ENCODE measurements around the gene SLX4IP.

SLX4IP gene

DNA sequence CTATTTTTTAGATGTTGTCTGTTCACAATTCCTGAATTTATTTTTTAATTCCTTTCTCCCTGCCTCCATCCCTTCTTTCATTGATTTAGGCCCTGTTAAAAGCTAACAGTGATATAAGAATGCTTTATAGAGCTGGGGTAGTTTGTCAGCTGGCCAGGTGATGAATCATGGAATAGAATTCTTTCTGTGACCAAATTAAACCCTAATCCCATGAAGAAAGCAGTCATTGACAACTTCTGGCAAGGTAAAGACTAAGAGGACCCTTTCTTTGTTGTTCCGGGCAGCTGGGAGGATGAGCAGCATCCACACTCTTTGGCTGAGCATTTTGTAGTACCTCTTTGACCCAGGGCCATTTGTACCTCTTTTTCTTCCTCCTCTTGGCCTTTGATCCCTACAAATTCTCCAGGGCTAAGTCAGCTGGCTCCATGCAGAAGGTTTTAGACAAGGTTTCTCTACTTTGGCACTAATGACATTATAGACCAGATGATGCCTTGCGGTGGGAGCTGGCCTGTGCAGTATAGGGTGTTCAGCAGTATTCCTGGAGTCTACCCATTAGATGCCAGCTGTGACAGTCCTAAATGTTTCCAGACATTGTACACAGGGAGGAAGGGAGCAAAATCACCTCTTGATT lies 102.9 kb downstream of the SLX4IP start:
- H2BK120ac ChIP-seq (ENCODE audit: low read depth, low read length), result no peak overlapping the region

DNA sequence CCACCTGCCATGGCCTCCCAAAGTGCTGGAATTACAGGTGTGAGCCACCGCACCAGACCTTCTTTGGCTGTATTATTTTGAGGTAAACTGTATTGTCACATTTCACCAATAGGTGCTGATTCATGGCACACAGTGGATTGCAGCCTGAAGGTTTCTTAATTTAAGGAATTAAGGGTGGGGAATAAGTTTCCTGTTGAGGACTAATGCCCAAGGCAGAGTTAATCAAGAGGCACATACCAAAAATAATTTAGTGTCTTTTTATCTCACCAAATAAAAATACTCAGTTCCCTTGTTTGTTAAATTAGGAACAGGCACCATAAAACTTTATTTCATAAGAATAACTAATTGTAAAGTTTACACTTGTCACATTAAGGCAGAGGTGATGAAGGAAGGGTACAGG lies 103.7 kb downstream of the SLX4IP start:
- no peaks in the 10 kb centered on the region for H3K36me3 ChIP-seq (ENCODE audit: control insufficient read depth, insufficient read depth, low read length)
- no peak overlapping the region for H3K18ac ChIP-seq (ENCODE audit: low read length)
- no peak for DNase-seq
- no peak overlapping the region for H3K23ac ChIP-seq (ENCODE audit: low read length)
- H2AK5ac ChIP-seq (ENCODE audit: low read length), result no peak overlapping the region
- no peak overlapping the region for H3K4ac ChIP-seq (ENCODE audit: low read depth, low read length)
- H3K56ac ChIP-seq (ENCODE audit: low read length), result no peak overlapping the region
- no peaks in the 10 kb centered on the region for H3K79me2 ChIP-seq (ENCODE audit: control insufficient read depth, insufficient read depth, low read length)
- H2BK5ac ChIP-seq (ENCODE audit: low read length), result no peak overlapping the region
- H4K5ac ChIP-seq (ENCODE audit: low read length), result no peak overlapping the region
- no peak overlapping the region for H3K4me3 ChIP-seq (ENCODE audit: low read length)
- H3K4me2 ChIP-seq (ENCODE audit: low read length), result no peak overlapping the region
- no peaks in the 10 kb centered on the region for H3K27me3 ChIP-seq (ENCODE audit: insufficient read depth, low read length, poor library complexity)
- H4K8ac ChIP-seq (ENCODE audit: low read depth, low read length), result no peak overlapping the region
- WGBS (ENCODE audit: extremely low coverage, insufficient coverage, low lambda C conversion rate), result no CpG with 5 or more reads among the region's 1 CpG
- H3K79me1 ChIP-seq (ENCODE audit: low read length), result peaks cover 1% of the 10 kb centered on the region
- no peak overlapping the region for H3K27ac ChIP-seq (ENCODE audit: low read depth, low read length)
- no peak overlapping the region for H3K9ac ChIP-seq (ENCODE audit: low read length)
- H3K4me1 ChIP-seq (ENCODE audit: control insufficient read depth, low read depth, low read length), result peaks cover 4% of the 10 kb centered on the region
- no peak overlapping the region for H2BK15ac ChIP-seq (replicated peaks; ENCODE audit: low read depth)
- H2BK120ac ChIP-seq (ENCODE audit: low read depth, low read length), result no peak overlapping the region

More for the DNA sequence above, 102.9 kb downstream of the SLX4IP start:
- no peak for DNase-seq
- WGBS (ENCODE audit: extremely low coverage, insufficient coverage, low lambda C conversion rate), result no CpG with 5 or more reads among the region's 2 CpGs
- no peak overlapping the region for H3K9ac ChIP-seq (ENCODE audit: low read length)
- H2BK5ac ChIP-seq (ENCODE audit: low read length), result no peak overlapping the region
- H3K79me2 ChIP-seq (ENCODE audit: control insufficient read depth, insufficient read depth, low read length), result no peaks in the 10 kb centered on the region
- no peak overlapping the region for H4K5ac ChIP-seq (ENCODE audit: low read length)
- no peak overlapping the region for H3K56ac ChIP-seq (ENCODE audit: low read length)
- no peak overlapping the region for H3K23ac ChIP-seq (ENCODE audit: low read length)
- H3K36me3 ChIP-seq (ENCODE audit: control insufficient read depth, insufficient read depth, low read length), result no peaks in the 10 kb centered on the region
- H2AK5ac ChIP-seq (ENCODE audit: low read length), result no peak overlapping the region
- H3K4me2 ChIP-seq (ENCODE audit: low read length), result no peak overlapping the region
- H3K4me3 ChIP-seq (ENCODE audit: low read length), result no peak overlapping the region
- no peaks in the 10 kb centered on the region for H3K79me1 ChIP-seq (ENCODE audit: low read length)
- H3K27me3 ChIP-seq (ENCODE audit: insufficient read depth, low read length, poor library complexity), result no peaks in the 10 kb centered on the region
- H3K18ac ChIP-seq (ENCODE audit: low read length), result no peak overlapping the region
- H3K27ac ChIP-seq (ENCODE audit: low read depth, low read length), result no peak overlapping the region
- no peak overlapping the region for H3K4ac ChIP-seq (ENCODE audit: low read depth, low read length)
- peaks cover 4% of the 10 kb centered on the region for H3K4me1 ChIP-seq (ENCODE audit: control insufficient read depth, low read depth, low read length)
- H4K8ac ChIP-seq (ENCODE audit: low read depth, low read length), result no peak overlapping the region
- H2BK15ac ChIP-seq (replicated peaks; ENCODE audit: low read depth), result no peak overlapping the region

DNA sequence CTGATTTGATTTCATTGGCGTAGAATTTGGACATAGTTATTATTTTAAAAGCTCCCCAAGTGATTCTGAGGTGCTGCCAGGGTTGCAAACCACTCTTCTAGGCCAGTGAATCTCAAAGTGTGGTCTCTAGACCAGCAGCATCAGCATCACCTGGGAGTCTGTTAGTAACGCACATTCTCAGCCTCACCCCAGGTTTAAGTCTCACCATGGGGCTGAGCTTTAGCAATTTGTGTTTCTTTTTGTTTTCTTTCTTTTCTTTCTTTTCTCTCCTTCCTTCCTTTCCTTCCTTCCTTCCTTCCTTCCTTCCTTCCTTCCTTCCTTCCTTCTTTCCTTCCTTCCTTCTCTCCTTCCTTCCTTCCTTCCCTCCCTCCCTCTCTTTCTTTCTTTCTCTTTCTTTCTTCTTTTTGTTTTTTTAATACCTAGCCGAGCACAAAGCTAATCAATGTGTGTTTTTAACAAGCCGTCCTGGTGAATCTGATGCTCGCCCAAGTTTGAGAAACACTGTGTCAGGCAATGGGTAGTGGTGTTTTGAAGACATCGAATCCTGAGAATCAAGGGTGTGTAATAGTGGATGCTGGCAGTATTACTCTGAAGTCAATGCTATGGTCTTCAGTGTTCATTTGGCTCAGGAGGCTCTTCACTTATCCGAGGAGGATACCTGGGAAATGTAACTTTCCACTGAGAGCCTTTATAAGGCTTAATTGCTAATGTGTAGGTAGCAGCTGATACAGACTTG lies 104.9 kb downstream of the SLX4IP start:
- no peaks in the 10 kb centered on the region for H3K36me3 ChIP-seq (ENCODE audit: control insufficient read depth, insufficient read depth, low read length)
- WGBS (ENCODE audit: extremely low coverage, insufficient coverage, low lambda C conversion rate), result no CpG with 5 or more reads among the region's 7 CpGs
- H3K27ac ChIP-seq (ENCODE audit: low read depth, low read length), result no peak overlapping the region
- H2BK120ac ChIP-seq (ENCODE audit: low read depth, low read length), result no peak overlapping the region
- H3K79me2 ChIP-seq (ENCODE audit: control insufficient read depth, insufficient read depth, low read length), result no peaks in the 10 kb centered on the region
- H2BK5ac ChIP-seq (ENCODE audit: low read length), result no peak overlapping the region
- H3K18ac ChIP-seq (ENCODE audit: low read length), result no peak overlapping the region
- peaks cover 1% of the 10 kb centered on the region for H3K79me1 ChIP-seq (ENCODE audit: low read length)
- no peak overlapping the region for H3K4me3 ChIP-seq (ENCODE audit: low read length)
- no peak overlapping the region for H3K23ac ChIP-seq (ENCODE audit: low read length)
- no peak overlapping the region for H4K5ac ChIP-seq (ENCODE audit: low read length)
- H3K56ac ChIP-seq (ENCODE audit: low read length), result no peak overlapping the region
- H2AK5ac ChIP-seq (ENCODE audit: low read length), result no peak overlapping the region
- H3K4ac ChIP-seq (ENCODE audit: low read depth, low read length), result peak overlapping the region; percentile 43
- no peak overlapping the region for H2BK15ac ChIP-seq (replicated peaks; ENCODE audit: low read depth)
- no peak overlapping the region for H3K4me2 ChIP-seq (ENCODE audit: low read length)
- no peak overlapping the region for H3K9ac ChIP-seq (ENCODE audit: low read length)
- peaks cover 4% of the 10 kb centered on the region for H3K4me1 ChIP-seq (ENCODE audit: control insufficient read depth, low read depth, low read length)
- H4K8ac ChIP-seq (ENCODE audit: low read depth, low read length), result no peak overlapping the region
- no peaks in the 10 kb centered on the region for H3K27me3 ChIP-seq (ENCODE audit: insufficient read depth, low read length, poor library complexity)
- DNase-seq, result no peak

DNA sequence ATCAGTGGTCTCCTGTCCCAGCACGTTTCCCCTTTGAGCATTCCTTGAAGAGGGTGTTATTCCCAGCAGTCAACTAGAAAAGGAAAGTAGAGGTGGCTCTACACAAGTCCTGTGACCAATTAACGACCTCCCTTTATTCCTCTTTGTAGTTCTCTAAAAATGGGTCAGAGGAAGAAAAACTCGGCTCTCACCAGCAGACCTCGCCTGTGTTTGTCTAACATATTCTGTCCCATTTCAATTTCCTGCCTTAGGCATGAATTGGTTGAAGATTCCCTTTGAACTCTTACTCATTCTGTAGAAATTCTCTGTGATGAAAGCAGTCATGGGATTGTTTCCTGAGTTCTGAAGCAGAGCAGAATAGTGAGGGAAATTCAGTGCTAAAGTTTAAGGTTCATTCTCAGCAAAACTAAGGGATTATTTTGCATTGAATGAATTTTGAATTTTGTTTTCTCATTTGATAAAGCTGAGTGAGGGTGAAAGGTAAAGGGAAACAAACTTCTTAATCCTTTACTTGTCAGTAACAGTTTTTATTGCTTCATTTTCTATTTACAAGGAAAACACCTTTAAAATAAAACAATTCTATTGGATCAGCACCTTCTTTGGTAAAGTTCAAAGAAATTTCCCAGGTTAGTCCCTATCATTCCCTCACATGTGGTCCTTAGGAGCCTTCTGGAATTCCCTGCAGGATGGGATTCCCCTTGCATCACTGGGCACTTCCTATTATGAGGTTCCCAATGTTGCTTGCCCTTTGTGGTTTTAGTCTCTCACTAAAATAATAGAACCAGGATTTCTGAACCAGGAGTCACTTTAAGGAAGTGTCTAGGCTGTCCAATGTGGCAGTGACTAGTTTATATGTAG lies 105.8 kb downstream of the SLX4IP start:
- Histone ChIP-seq H4K8ac (ENCODE audit: low read depth, low read length) (no peak overlapping the region), H3K27ac (ENCODE audit: low read depth, low read length) (no peak overlapping the region), H3K36me3 (ENCODE audit: control insufficient read depth, insufficient read depth, low read length) (no peaks in the 10 kb centered on the region), H3K79me2 (ENCODE audit: control insufficient read depth, insufficient read depth, low read length) (no peaks in the 10 kb centered on the region), H3K4me3 (ENCODE audit: low read length) (no peak overlapping the region), H4K5ac (ENCODE audit: low read length) (no peak overlapping the region), H3K27me3 (ENCODE audit: insufficient read depth, low read length, poor library complexity) (no peaks in the 10 kb centered on the region), H3K56ac (ENCODE audit: low read length) (no peak overlapping the region), H2AK5ac (ENCODE audit: low read length) (no peak overlapping the region), H3K9ac (ENCODE audit: low read length) (no peak overlapping the region), H3K79me1 (ENCODE audit: low read length) (peaks cover 1% of the 10 kb centered on the region), H3K4me1 (ENCODE audit: control insufficient read depth, low read depth, low read length) (peaks cover 4% of the 10 kb centered on the region), H2BK15ac (replicated peaks; ENCODE audit: low read depth) (no peak overlapping the region), H3K4ac (ENCODE audit: low read depth, low read length) (peak overlapping the region; percentile 43), H3K23ac (ENCODE audit: low read length) (no peak overlapping the region), H3K18ac (ENCODE audit: low read length) (peak overlapping the region; percentile 69), H2BK5ac (ENCODE audit: low read length) (no peak overlapping the region), H2BK120ac (ENCODE audit: low read depth, low read length) (no peak overlapping the region), H3K4me2 (ENCODE audit: low read length) (no peak overlapping the region)
- DNase-seq, result peak; percentile 46
- WGBS (ENCODE audit: extremely low coverage, insufficient coverage, low lambda C conversion rate), result no CpG with 5 or more reads among the region's 4 CpGs

DNA sequence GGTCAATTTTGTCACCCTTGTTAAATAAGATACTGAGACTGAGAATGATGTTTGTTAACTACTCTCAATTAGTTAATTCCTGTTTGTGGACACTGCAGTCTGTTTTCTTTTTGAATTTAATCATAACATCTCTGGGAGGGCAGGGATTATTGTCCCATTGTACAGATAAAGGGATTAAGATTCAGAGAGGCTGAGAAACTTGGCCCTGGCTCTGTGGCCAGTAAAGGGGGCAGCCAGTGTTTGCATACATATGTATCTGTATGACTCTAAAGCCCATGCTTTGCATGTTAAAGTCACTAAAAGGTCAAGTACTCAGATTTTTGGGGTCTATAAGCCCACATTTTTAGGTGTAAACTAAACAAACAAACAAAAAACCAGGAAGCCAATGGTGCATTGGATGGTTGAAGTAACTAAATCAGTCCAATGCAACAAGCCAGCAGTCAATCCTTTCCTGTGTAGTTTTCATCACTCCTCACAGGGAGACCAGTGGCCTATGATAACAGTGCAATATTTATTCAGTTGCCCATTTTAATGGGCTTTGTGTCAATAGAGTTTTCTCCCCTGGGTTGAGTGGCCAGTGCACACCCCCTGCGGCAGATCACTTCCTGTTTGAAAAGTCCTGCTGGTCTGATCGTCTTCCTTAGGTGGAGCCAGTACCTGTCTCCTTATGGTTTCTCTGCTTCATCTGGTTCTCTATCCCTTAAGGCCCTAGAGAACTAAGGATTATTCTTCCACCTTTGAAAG lies 106.7 kb downstream of the SLX4IP start:
- Histone ChIP-seq H3K27ac (ENCODE audit: low read depth, low read length) (no peak overlapping the region), H2BK15ac (replicated peaks; ENCODE audit: low read depth) (peak overlapping the region; percentile 36), H3K18ac (ENCODE audit: low read length) (peak overlapping the region; percentile 39), H3K36me3 (ENCODE audit: control insufficient read depth, insufficient read depth, low read length) (no peaks in the 10 kb centered on the region), H2AK5ac (ENCODE audit: low read length) (no peak overlapping the region), H3K4me2 (ENCODE audit: low read length) (no peak overlapping the region), H3K79me1 (ENCODE audit: low read length) (peaks cover 1% of the 10 kb centered on the region), H3K9ac (ENCODE audit: low read length) (no peak overlapping the region), H2BK120ac (ENCODE audit: low read depth, low read length) (no peak overlapping the region), H3K4me1 (ENCODE audit: control insufficient read depth, low read depth, low read length) (peaks cover 4% of the 10 kb centered on the region), H4K5ac (ENCODE audit: low read length) (no peak overlapping the region), H2BK5ac (ENCODE audit: low read length) (no peak overlapping the region), H4K8ac (ENCODE audit: low read depth, low read length) (no peak overlapping the region), H3K4ac (ENCODE audit: low read depth, low read length) (no peak overlapping the region), H3K27me3 (ENCODE audit: insufficient read depth, low read length, poor library complexity) (no peaks in the 10 kb centered on the region), H3K56ac (ENCODE audit: low read length) (no peak overlapping the region), H3K23ac (ENCODE audit: low read length) (no peak overlapping the region), H3K4me3 (ENCODE audit: low read length) (no peak overlapping the region), H3K79me2 (ENCODE audit: control insufficient read depth, insufficient read depth, low read length) (no peaks in the 10 kb centered on the region)
- no CpG with 5 or more reads among the region's 2 CpGs for WGBS (ENCODE audit: extremely low coverage, insufficient coverage, low lambda C conversion rate)
- no peak for DNase-seq
